ENCODE data around the gene PAPPA. TPM values are rescaled to one million over a fixed set of nuclear protein-coding genes. Genes with fewer than 3 reads are reported as not detected.

Gene PAPPA
- total and polyA plus RNA-seq, 2 of the 8 experiments (the other 6 are each of a cell fraction or from before 2014, with no cell fraction given) = 0.18 to 0.63 TPM

GRCh38 chr9:116451500-116452115, 298.0 kb downstream of the PAPPA start:
- no peak overlapping the region for H3K56ac ChIP-seq (replicated peaks; ENCODE audit: insufficient read length, low read depth, low read length)
- no peak overlapping the region for H2BK20ac ChIP-seq (ENCODE audit: low read length)
- no peak overlapping the region for H3K14ac ChIP-seq (ENCODE audit: insufficient read length)
- H3K9ac ChIP-seq (replicated peaks in 1 of 4; ENCODE audit: extremely low read depth in 1 of 4, low read depth in 3 of 4, low read length in 3 of 4) = no peak overlapping the region
- no peaks in the 10 kb centered on the region for H3K79me2 ChIP-seq (ENCODE audit: control insufficient read depth in 1 of 2, insufficient read depth in 2 of 2, low read length in 2 of 2)
- no peak overlapping the region for H2AFZ ChIP-seq (ENCODE audit: low read length)
- H3K23me2 ChIP-seq (ENCODE audit: low read depth, low read length) = no peaks in the 10 kb centered on the region
- no peak overlapping the region for H2BK12ac ChIP-seq (ENCODE audit: low read depth, low read length)
- no peak overlapping the region for H4K5ac ChIP-seq (ENCODE audit: insufficient read length, low read depth, low read length)
- no peak overlapping the region for H3K4ac ChIP-seq (replicated peaks; ENCODE audit: insufficient read length, low read depth, low read length)
- ChIA-PET CTCF (ENCODE audit: partially characterized antibody) (interaction anchor here (0.6 to 2.1 kb wide), 5 partner anchors 12 to 992 kb away, joined by 3 to 5 read pairs (median 3); no protein-coding TSS in a partner anchor), POLR2A (ENCODE audit: partially characterized antibody) (no interaction called here)
- no peak overlapping the region for H4K91ac ChIP-seq (replicated peaks; ENCODE audit: insufficient read length, low read length)
- no peak overlapping the region for H2BK5ac ChIP-seq (ENCODE audit: low read depth, low read length)
- no peak overlapping the region for H2BK15ac ChIP-seq (ENCODE audit: low read length)
- H4K8ac ChIP-seq (ENCODE audit: extremely low read depth, insufficient read depth, low read length) = no peak overlapping the region
- FAIRE-seq (no peak), DNase-seq (ENCODE audit: low read depth in 1 of 2, low spot score in 2 of 2) (no peak)
- H3K4me3 ChIP-seq (ENCODE audit: extremely low read depth in 1 of 4, insufficient read depth in 2 of 4, low read depth in 3 of 4, low read length in 4 of 4) = no peak overlapping the region
- no peak overlapping the region for H3K4me2 ChIP-seq (ENCODE audit: insufficient read depth in 1 of 2, low read depth in 2 of 2, low read length in 2 of 2)
- no peaks in the 10 kb centered on the region for H3K27me3 ChIP-seq (replicated peaks in 1 of 4; ENCODE audit: control insufficient read depth in 3 of 4, extremely low read depth in 1 of 4, insufficient read depth in 3 of 4, low read length in 3 of 4)
- H3K23ac ChIP-seq (ENCODE audit: insufficient read length) = no peak overlapping the region
- no peak overlapping the region for H3K18ac ChIP-seq (ENCODE audit: extremely low read depth, low read length)
- H3K4me1 ChIP-seq (replicated peaks in 1 of 4; ENCODE audit: control insufficient read depth in 3 of 4, insufficient read depth in 4 of 4, low read length in 3 of 4) = peaks cover 0 to 3% (median 0%) of the 10 kb centered on the region in 4 experiments; a peak in 1 of 7 replicates
- H4K20me1 ChIP-seq (replicated peaks in 1 of 2; ENCODE audit: control insufficient read depth in 1 of 2, insufficient read depth in 2 of 2, low read length in 2 of 2) = no peaks in the 10 kb centered on the region
- H3K9me3 ChIP-seq (ENCODE audit: insufficient read depth in 2 of 2, low read depth in 1 of 2, low read length in 1 of 2) = peaks cover 4% of the 10 kb centered on the region in 2 experiments; a peak in 2 of 4 replicates
- peaks cover 0 to 2% (median 0%) of the 10 kb centered on the region in 4 experiments; a peak in 1 of 8 replicates for H3K36me3 ChIP-seq (ENCODE audit: control insufficient read depth in 2 of 4, insufficient read depth in 4 of 4, low read length in 3 of 4)
- no peak overlapping the region for H3K27ac ChIP-seq (ENCODE audit: low read depth, low read length)
- no peak overlapping the region for H2BK120ac ChIP-seq (replicated peaks; ENCODE audit: low read depth, low read length)
- H3K79me1 ChIP-seq (ENCODE audit: low read depth, low read length) = no peaks in the 10 kb centered on the region
- 83% methylated on average over 2 of the region's 2 CpGs; no CpG with 5 or more reads in 1 of the 2 experiments for WGBS, 2 experiments (ENCODE audit: extremely low coverage in 1 of 2, insufficient coverage in 1 of 2, insufficient read length in 1 of 2, insufficient replicate concordance in 2 of 2, low coverage in 1 of 2, low lambda C conversion rate in 2 of 2, missing lambda C conversion rate in 1 of 2)
- H2AK5ac ChIP-seq (ENCODE audit: low read depth, low read length) = no peak overlapping the region
- TF ChIP-seq KDM5A (IDR thresholded peaks at IDR 0.05; ENCODE audit: low read length) (no peak), ASH2L (IDR thresholded peaks at IDR 0.05; ENCODE audit: low read length) (no peak), CHD1 (IDR thresholded peaks at IDR 0.05; ENCODE audit: low read depth, low read length) (no peak), KDM1A (IDR thresholded peaks at IDR 0.05; ENCODE audit: borderline replicate concordance, low read length) (no peak), SP2 (IDR thresholded peaks at IDR 0.05; ENCODE audit: low read length) (no peak)

Measured in H1 (cell line).